Stimulated activated CD4-positive, alpha-beta T cell treated with anti-CD3 and anti-CD28 coated beads, TNF-alpha, amount 100 ng/mL, for 4 hours (primary cell): ENCODE data around the gene SLC25A26.

ENCODE experiments used
- DNase-seq, 3 experiments: peaks; one replicate each; pipeline ENCODE4 v3.0.0-alpha.2; 2020; ENCODE audit warnings: low read depth in 3 of 3

Gene SLC25A26

DNA sequence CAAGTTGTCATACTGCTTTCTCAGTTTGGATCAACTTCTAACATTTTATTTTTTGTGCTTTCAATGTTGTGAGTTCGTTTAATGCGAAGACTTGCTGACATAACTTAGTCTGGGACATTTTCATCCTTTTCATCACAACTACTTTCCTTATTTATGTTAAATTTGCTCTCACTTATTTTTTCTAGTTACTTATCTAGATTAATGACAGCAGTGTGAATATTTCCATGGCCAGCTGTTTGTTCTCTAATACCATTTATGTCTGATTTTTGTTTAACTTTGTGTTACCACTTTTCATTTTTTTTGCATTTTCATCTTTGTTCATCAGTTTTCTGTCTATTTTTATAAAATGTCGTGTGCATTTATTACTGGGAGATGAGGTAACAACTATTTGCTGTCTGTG, 6.2 kb downstream of the SLC25A26 start:
- no peak for DNase-seq

DNA sequence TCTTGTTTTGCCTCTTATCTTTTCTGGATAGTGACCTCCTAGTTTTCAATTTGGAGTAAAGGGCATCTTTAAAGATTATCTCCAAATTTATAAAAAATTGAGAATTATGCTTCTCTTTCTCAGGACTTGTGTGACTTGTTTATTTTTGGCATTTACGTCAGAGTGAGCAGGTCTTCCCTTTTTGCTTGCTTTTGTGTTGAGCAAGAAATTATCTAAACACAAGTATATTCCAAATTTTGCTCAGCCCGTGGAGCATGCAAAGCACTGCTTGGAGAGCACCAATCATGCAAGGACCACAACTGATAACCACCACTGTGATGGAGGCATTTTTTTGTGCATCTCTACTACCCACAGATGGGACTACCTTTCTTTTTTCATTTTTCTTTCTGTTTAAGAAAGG, 7.1 kb downstream of the SLC25A26 start:
- no peak for DNase-seq

DNA sequence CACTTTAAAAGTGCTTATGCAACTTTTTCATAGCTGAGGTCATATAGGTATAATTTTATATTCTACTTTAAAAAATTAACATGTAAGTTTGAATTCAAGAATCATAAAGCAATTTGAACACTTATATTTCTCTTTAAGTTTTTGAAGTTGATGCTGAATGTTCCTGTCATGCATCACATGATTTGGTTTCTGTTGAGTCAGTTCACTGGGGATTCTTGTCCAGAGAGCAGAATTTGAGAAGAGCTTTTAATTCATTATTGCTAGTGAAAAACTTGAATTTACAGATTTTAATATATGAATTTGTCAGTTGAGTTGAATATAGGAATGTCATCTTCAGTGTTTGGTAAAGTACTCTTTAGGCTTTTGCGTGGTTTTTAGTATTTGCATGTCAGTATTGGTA, 7.9 kb downstream of the SLC25A26 start:
- no peak for DNase-seq

DNA sequence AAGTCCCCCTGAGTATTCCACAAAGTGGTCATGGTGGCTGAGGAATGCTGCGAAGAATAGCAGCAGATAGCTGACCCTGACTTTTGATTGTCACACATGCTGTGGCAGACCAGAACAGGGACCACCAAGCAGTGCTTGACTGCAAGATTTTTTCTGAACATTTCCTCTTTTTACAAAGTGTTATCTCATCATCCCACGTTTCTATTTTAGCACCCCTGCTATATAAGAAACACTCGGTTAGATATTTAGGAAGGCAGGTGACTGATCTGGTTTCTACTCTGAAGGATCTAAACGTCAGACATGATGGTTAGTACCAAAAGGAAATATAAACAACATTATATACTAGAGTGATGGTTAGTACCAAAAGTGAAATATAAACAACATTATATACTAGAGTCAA, 9.1 kb downstream of the SLC25A26 start:
- DNase-seq = no peak

DNA sequence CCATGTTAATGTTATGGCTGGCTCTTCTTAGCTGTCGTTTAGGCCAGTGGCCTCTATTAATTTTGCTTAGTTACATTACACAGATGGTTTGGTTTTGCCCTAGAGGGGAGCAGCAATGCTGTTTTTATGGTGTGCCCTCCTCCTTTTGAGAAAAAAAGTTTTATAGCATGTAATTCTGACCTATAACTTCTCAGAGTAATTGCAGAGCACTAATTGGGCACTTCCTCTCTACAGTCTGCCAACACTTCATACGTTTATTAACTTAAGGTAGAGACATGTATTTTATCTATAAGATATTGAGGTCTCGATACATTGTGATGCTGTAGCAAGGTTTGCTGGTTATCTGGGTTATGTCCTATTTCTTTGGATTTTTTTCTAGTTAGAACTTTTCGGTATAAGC, 12.2 kb downstream of the SLC25A26 start:
- no peak for DNase-seq

DNA sequence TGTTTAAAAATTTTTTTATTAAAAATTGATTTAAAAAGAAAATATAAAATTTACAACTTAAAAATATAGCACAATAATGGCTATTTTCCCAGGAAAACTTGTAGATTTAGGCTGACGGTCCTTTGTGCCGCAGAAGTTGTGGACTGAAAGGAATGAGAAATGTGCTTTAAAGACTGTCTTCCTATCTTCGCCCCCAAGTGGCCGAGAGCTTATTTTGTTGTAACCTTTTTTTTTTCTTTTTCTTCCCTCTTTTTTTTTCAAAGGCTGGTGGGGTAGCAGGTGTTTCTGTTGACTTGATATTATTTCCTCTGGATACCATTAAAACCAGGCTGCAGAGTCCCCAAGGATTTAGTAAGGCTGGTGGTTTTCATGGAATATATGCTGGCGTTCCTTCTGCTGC, 15.5 kb downstream of the SLC25A26 start:
- no peak for DNase-seq

DNA sequence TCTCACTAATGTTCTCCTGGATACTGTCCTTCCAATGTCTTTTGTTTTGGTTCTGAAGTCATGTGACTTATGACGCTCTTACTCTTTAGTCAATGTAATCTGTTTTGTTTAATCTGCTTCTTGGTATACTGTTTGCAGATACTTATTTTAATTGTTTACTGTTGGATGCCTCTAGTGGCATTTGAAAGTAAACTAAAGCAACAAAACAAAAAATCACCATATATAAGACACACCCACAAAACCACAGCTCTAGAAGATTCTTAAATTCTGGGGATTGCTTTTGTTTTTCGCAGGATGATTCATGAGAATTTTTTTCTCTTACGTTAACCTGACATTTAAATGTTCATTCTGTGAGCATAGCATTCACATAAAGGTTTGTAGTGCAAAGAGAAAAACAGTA, 16.8 kb downstream of the SLC25A26 start:
- DNase-seq = no peak

DNA sequence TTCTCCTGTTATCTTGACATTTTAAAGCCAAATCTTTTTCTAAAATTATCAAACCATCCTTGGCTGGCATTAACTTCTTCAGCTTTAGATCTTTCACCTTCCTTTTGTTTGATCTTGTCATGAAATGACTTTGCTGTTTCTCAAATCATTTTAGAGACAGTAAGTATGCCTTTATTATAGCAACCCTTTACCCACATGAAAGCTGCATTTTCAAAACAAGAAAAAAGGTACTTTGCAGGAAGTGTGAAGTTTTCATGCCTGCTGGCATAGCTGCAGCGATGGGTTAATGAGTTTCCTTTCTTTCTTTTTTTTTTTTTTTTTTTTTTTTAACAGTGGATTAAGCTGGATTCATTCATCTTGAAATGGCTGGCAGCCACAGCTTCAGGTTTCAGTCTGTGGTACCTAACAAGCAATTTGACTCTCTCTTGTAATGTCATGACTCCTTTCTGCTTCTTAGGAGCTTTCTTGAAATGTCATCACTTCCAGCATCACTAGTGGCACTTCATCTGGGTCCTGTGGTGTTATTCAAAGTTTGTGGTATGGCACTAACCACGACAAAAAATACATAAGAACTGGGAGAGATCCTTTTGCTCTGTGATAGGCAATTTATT, 18.8 kb downstream of the SLC25A26 start:
- DNase-seq = no peak

DNA sequence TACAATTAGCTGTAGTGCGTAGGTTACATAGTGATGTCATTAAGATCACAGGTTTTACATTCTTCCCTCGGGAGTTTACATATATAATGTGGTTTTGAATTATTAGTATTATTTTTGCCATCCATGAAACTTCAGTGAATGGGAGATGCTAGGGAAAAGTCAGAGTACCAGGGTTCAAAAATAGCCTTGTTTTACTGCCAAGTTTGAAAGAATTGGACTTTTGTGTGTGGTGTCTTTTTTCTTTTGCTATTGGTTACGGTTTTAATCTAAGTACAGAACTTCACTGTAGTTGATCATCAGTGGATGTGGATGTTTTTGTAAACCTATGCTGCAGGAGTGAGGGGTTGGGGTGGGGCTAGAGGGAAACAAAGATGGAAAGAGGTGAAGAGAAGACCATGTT, 20.7 kb downstream of the SLC25A26 start:
- no peak for DNase-seq

DNA sequence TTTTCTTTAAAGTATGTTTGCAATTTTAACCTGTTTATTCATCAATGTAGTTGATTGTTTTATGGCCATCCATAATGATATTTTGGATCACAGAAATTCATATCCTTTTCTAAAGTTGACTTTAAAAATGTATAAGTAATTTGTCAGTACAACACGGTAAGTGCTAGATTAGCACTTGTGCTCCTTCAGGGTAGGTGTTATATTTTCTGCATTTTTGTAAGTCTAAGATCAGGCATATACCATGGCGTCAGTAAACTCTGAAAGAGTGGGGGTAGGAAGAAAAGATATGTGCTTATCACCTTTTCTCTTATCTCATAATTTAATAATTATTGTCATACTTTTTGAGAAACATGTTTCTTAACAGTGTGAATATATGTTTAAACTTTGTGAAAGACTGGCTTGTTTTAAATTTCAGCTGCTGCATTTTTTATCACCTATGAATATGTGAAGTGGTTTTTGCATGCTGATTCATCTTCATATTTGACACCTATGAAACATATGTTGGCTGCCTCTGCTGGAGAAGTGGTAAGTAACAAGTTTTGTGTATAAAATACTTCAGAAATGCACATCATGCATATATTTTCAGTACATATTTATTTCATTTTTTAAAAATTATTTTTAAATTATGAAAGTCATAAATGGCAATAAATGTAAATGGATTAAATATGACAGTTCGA, 22.1 kb downstream of the SLC25A26 start:
- no peak for DNase-seq

DNA sequence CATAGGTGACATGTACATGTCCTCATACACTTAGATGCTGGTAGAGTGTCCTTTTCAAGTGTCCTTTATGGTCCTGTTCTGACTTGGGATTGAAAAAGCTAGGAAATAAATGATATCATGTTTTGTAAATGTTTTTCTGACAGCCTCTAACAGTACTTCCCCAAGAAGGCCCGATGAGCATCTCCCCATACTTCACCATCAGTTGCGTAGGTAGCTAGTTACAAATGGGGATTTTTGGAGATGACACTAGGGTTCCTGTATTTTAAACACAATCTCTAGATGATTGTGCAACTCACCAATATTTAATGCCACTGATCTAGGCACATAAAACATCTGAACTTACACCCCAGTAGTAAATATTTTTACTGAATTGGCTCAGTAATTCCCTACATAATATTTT, 27.8 kb downstream of the SLC25A26 start:
- DNase-seq = no peak

DNA sequence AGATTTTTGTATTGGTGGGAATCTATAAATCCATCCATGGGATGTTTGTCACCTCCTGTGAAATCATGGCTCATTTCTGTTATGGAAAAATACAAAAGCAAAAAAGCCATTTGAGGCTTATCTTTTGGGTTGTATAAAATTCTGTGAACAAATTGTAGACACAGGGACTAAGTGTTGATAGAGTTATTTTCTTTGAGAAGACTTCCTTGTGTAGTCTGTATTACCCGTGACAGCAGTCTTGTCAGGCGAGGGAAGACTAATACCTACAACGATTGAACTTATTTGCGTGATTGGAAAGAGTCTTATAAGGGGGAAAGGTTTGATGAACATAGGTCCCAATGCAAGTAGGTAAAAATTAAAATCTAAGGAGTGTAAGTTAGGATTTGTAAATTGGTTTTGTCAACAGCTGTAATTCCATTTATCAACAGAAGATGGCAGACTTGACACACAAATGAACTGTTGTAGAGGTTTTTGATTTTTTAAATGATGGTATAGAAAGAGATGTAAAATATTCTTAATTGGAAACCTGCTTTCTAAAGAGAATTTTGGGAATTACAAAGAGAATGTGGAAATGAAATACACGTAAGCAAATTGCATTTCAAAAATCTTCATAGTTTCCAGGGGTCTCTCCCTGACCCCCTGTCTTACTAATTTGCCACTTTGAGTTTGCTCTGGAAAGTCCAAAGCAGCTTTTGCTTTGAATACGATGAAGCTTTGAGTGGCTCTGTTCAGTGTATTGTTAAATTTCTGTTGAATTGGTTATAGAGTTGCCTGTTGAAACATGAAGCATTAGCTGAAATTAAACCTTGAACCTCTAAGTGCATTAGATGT, 33.2 kb downstream of the SLC25A26 start:
- no peak for DNase-seq

DNA sequence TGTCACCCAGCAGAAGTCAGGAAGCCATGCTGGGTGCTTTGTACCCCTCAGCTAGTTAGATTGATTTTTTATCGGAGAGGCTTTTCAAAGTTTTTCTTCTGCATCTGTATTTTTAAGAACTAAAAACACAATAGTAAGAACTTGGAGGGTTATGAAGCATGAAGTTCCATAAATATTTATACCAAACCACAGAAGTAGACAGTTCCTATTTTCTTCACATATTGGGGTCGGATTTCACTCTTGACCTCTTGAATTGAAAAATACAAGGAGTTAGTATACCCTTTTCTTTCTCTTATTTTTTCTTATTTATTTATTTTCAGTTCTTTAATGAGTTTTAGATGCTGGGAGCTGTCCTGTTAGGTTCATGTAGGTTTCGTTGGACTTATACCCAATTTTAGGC, 35.1 kb downstream of the SLC25A26 start:
- no peak for DNase-seq

DNA sequence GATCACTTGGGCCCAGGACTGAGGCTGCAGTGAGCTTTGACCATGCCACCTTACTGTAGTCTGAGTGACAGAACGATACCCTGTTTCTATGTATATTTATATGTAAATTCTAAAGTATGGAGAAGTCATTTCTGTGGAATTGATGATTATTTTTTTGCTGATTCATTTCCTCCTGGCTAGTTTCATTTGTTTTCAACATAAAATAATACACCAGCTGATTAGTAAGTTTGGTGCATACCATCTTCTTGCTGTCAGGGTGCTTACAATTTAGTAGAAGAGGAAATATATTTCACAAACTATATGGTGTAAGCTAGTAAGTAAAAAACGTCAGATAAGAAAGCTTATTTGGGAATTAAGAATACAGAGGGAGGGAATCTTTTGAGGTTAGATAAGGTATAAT, 36.0 kb downstream of the SLC25A26 start:
- DNase-seq = no peak

DNA sequence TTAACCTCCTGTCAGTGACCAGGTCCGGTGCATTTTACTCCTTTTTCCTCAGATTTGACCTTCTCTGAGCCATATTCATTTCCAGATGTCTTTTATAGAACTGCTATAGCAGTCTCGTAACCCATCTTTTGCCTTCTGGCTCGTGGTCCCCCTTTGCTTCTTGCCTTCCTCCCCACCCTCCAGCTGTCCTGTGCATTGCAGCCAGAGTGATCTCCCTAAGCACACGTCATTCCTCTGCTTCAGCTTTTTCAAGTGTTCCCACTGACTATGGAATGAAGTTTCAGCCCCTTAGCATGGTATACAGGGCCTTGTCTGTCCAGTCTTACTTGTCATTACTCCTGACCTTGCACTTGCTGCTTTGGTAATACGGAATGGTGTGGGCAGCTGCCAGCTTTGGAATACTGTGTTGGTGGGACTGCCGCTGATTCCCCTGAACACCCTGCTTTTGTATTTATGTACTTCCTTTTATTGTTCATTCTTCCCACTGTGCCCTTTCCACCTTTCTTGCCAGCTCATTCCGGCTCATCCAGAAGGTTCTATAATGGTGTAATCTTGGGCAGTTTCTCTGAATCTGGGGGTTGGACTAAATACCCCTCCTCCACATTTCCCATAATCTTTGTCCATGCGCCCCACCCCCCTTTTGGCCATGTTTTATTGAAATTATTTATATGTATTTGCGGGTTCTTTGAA, 38.9 kb downstream of the SLC25A26 start:
- DNase-seq = no peak

DNA sequence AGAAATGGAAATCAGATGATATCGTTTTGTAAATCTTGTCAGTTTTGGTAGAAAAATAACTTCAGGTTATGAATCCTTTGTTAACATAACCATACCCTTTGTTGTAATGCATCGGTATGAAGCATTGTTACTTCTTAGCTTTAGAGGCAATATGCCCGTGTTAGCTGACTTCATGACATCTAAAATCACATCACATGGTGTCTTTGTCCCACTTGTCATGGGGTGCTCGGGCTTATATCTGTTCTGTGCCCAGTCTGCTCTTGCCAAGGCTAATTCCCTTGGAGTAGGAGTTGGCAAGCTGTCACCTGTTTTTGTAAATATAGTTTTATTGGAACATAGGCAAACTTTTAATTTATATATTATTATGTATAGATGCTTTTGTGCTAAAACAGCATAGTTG, 39.6 kb downstream of the SLC25A26 start:
- DNase-seq = no peak

DNA sequence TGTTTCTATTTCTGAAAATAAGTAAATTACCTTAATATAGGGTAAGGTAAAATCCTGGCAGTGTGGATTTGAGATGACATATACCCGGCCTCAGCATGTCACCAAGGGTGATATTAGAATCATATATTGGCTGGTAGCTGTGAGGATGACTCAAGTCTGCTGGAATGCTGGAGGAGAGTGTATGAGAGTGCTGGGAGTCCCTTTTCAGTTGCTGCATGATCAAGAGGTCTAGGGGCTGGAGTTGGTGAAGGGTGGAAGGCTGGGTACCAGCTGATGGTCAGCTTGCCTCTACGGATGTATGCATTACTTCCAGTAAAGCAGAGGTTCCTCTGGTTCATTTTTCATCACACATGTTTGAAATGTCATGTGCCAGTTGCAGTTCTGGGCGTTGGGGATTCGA, 40.6 kb downstream of the SLC25A26 start:
- no peak for DNase-seq

DNA sequence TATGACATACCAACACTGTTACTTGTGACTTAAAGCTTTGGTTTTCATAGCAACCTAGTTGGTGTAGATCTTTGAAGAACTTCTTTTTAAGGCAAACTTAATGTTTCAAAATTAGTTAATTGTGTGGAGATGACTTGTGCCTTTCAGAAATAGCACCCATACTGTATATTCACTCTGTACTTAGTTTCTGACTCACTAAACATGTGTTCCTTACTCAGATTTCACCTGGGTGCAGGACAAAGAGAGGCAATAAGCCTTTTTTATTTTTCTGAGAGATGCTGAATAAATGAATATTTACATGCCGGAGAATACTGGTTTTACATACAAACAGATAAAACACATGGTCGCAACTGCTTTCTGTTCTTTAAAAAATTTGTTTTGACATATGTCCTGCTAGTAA, 44.8 kb downstream of the SLC25A26 start:
- DNase-seq = no peak

DNA sequence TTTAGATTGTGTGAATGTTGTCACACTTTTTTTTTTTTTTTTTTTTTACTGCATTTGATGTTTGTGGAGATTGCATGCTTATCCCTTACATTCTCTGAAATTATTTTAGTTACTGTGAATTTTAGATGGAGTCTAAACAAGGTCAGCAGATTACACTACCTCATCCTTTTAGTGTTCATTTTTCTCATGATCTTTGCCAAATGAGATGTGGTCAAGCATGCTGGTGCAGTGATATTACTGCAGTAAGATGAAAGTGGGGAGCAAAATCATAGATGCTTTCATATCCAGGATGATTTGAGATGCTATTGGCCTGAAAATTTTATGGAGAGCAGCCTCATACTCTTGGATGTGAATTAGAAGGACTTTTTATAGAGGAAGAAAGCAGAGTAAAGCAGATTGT, 45.8 kb downstream of the SLC25A26 start:
- no peak for DNase-seq

DNA sequence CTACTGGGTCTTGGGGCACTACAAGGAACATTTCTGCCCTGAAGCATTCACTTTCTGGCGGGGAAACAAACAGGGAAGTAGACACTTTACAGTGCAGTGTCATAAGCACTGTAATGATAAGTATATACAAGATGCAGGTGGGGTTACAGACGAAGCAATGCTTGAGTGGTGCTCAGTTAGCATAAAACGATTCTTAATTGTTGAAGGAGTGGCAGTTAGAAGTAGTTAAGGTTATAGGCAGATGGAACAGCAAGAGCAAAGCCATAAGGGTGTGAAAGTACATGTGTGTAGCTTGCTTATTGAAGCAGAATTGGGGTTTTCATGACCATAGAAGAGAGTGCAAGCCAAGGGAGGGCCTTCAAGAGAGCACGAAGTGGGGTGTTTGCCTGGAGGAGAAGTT, 46.2 kb downstream of the SLC25A26 start:
- DNase-seq = no peak

DNA sequence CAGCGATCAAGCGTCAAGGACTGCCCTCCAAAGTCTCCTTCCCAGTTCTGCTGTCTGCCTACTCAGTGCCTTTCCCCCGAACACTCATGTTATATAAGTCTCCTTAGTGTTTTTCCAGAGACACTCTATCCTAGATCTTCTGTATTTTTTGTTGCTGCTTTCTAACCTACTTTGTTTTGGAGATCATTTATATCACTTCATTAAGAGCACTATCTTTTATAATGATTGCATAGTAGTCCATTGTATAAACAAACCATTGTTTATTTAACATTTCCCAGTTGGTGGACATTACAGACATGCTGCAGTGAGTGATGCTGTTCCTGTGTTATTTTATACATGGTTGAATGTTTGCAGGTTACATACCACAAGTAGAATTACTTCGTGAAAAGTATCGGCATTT, 47.1 kb downstream of the SLC25A26 start:
- DNase-seq = no peak

DNA sequence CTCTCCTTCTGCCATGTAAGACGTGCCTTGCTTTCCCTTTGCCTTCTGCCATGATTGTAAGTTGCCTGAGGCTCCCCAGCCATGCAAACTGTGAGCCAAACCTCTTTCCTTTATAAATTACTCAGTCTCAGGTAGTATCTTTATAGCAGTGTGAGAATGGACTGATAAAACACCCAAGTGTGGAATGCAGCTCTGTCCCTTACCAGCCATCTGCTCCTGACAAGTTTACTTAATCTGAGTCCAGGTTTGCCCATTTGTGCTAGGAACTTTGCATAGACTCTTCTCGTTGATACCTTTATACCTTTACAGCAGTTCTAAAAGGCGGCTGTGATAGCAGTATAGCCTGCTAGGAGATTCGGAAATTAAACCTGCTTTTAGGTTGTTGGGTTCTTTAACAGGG, 48.1 kb downstream of the SLC25A26 start:
- DNase-seq = no peak

DNA sequence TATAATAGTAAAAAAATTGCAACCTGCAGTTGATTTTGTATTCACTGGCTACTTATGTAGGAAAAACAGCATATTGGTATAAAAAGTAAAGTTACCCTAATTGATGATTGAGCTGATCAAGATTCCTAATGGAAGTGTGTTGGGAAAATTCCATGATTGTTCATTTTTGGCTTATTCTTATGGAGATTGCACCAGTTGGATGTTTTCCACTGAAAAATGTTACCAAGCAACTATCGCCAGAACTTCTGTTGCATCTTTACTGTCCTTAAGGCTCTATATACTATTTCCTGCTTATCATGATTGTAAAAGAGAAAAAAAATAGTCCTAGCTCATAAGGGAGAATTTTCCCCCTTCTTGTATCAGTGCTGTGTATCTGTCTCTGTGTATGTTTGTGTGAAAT, 48.6 kb downstream of the SLC25A26 start:
- no peak for DNase-seq
